NCI-H345 (cell line): ENCODE data around the gene SPTB.
"Not testable (repeated sequence)": the region's sequence is repeated elsewhere in the genome, so short reads cannot be mapped to it uniquely, and the experiment has no call there.

Source experiments
- DNase-seq: peaks from one replicate; lab custom pipeline; 2025; lab: John Stamatoyannopoulos, UW

Gene SPTB

GRCh38 chr14:64821651-64822050 lies 58.1 kb downstream of the SPTB start:
- DNase-seq: no peak

DNA sequence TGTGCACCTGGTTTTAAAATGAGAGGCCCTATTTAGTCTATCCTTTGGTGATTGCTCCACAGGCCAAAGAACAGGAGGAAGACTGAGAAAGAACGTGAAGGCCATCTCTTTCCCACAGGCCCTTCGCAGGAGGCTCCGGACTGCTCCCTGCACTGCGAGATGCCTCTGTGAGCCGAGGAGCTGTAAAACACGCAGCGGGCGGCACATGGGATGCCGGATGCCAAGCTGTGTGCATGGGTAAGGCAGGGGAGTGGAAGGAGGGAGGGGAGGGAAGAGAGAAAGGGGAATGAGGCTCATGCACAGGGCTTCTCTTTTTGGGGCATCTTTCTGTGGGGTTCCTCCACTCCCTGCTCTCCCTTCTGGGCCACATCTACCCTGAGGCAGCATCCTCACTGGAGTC lies 61.6 kb downstream of the SPTB start:
- no peak for DNase-seq

DNA sequence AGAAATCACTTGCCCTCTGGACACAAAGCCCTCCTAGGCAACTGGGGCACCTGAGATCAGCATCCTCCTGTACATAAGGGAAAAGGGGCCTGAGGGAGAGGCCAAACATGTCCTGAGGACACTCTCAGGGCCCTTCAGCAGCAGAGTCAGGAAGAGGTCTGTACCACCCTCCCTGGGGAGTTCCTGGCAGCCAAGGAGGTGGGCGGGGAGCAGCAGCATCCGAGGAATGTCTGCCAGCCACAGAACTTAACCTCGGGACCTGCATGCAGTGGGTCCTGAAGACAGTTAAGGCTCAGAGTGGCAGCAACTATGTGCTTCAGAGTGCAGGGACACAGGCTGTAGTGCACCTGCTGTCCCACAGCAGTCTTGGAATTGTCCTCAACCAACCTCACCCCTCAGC lies 62.1 kb downstream of the SPTB start:
- DNase-seq: no peak

- no peak for DNase-seq
Measured at GRCh38 chr14:64816221-64816783, 63.4 kb downstream of the SPTB start.

DNA sequence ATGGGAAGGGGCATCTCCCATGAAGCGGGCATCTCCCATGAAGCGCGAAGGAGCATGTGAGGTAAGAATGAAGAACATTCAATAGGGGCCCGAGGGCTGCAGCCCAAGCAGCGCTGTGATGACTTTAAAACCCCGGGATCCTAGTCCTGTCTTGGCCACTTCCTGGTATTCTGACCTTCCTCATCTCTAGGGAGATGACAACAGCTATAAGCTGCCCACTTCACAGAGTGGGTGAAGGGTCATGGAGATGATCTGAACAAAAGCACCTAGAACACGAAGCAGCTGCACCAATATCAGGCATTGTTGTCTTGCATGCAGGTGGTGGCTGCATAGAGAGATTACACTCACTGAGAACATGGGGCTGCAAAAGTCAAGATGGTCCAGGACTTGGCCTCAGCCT lies 64.5 kb downstream of the SPTB start:
- DNase-seq: peak; percentile 80

DNA sequence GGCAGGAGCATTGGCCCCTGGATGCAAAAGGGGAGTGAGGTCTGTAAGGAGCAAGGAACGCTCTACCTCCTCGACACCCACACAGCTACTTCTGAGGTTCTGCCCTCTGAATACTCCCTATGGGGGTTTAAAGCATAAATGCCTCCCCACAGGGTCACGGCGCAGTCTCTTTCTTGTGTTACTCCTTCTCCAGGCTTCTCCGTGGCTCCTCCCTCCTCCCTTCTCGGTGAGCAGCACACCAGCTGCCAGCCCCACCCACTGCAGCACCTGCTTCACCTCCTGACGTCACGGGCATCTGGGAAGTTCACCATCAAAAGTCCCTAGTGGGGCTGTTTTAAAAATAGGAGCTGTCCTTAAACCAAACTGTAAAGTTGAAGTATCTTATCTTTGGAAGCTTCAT lies 67.3 kb downstream of the SPTB start:
- peak; percentile 88 for DNase-seq

DNA sequence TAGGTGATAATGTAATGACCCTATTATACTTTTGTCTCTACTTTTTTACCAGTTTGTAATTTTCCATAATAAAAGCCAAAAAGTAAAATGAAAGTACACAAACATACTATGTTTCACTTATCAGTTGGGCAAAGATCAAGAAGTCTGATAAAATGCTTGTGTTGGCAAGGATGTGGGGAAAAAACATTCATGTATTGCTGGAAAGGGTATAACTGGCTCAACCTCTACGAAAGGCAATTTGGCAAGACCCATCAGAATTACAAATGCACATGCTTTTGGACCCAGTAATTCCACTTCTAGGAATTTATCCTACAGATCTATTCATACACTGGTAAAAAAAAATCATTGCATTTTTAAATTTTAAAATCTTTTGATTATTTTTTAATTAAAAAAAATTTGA lies 68.0 kb downstream of the SPTB start:
- no peak for DNase-seq

- no peak for DNase-seq
Measured at GRCh38 chr14:64808449-64808848, 71.3 kb downstream of the SPTB start.

- DNase-seq: no peak
Measured at GRCh38 chr14:64807551-64807950, 72.2 kb downstream of the SPTB start.

DNA sequence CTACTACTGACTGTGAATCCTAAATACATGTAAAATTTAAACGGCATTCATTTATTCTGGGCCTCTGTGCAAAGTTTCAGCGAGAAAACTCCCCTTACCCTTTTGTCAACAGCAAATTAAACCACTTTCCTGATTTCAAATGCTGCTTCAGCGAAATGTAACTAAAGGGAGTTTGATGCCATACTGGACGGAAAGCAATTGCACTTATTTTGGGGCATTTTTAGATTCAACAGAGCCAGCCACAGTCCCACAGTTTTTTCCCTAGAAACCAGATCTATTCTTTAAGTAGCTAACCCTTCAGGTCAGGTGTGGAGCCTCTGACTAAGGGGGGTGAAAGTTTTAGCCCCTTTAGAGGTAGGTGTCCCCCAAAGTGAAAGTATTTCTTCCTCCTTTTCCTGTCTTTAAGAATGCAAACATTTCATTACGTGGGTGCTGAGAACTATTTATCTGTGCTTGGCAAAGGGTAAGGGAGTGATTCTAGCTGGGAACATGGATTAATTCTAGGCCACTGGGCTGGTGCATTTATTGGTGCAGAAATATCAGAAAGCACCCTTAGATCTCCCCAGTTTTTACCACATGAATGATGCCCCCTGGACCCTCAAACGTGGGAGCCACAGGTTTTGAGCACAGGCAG lies 72.7 kb downstream of the SPTB start:
- DNase-seq: no peak

- DNase-seq: peak; percentile 25
Measured at GRCh38 chr14:64806202-64806861, 73.4 kb downstream of the SPTB start.

DNA sequence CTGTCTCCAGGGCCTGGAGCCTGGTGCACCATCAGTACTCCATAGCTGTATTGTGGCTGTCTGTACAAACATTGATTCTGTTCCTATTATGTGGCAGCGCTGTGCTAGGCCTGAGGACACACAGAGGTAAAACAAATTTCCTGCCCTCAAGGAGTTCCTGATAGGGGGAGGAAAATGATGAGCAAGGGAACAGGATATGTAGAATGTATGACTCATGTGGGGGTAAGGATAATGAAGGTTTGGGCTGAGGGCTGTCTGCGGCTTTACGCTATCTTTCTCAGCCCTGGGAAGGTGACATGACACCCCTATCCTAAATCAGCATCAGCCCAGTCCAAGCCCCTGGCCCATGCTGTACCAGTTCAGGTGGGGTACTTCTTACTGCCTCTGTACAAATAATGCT lies 74.1 kb downstream of the SPTB start:
- not testable (repeated sequence) for DNase-seq

GRCh38 chr14:64804754-64805260 lies 74.9 kb downstream of the SPTB start:
- no peak for DNase-seq

DNA sequence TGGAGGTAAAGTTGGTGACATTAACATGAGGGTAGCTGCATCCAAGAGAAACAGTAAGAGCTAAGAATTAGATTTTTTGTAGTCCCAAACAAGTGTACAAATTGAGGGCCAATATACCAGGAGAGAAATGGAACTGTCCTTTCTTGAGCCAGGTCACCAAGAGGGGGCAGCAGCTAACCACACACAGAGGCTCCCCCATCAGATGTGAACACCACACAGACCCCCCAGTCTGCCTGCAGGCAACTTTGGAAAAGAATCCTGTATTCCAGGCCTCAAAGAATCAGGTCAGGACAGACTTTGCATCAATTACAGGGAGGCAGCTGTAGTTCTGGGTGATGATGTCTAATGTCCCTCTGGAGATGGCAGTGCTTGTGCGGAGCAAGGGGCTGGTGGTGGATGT lies 77.9 kb downstream of the SPTB start:
- peak; percentile 7 for DNase-seq

- no peak for DNase-seq
Measured at GRCh38 chr14:64801046-64801445, 78.7 kb downstream of the SPTB start.

- peak; percentile 7 for DNase-seq
Measured at GRCh38 chr14:64800000-64800399, 79.7 kb downstream of the SPTB start.

- no peak for DNase-seq
Measured at GRCh38 chr14:64799555-64799954, 80.2 kb downstream of the SPTB start.

GRCh38 chr14:64796369-64796768 lies 83.3 kb downstream of the SPTB start:
- no peak for DNase-seq

GRCh38 chr14:64795921-64796320 lies 83.8 kb downstream of the SPTB start:
- DNase-seq: no peak

DNA sequence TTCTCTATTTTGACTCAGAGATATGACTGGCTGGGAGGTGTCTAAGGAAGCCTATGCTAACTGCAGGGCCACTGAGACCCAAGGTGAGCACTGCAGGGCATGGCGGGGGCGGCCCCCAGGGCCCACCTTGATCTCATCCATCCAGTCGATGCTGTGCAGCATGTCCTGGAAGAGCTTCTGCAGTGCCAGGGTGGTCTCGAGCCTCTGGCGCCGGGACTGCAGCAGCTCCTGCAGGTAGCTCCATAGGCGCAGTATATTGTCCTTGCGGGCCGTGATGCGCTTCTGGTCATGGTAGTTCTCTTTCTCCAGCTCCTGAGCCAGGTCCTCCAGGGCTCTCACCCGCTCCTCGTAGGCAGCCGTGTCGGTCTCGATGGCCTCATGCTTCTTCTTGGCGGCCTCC lies 84.5 kb downstream of the SPTB start:
- no peak for DNase-seq

DNA sequence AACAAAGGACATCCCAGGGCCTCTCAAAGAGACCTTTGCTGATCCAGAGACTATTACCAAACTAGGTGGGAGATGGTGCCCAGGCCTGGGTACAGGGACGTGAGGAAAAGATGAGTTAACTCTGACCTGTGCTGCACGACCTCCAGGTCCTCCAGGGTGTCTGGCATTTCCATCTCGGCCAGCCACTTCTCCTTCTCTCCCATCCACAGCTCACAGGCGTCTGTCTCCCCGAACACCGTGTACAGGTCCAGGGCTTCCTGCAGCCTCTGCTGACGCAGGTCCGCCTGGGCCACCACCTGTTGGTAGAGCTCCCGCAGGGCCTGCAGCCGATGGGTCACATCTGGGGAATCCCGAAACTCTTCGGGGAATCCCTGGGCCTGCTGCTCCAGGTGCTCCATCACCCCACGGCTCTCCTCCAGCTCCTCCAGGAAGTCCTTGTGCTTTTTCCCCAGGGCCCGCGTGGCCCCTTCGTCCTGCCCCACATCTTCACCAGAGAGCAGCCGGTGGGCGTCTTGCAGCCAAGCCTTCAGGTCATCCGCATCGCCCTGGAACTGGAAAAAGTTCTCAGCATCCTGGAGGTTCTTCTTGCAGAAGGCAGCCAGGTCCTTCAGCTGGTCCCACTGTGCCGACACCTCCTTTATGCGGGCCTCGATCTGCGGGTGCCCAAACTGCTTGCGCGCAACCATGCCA lies 86.7 kb downstream of the SPTB start:
- no peak for DNase-seq

DNA sequence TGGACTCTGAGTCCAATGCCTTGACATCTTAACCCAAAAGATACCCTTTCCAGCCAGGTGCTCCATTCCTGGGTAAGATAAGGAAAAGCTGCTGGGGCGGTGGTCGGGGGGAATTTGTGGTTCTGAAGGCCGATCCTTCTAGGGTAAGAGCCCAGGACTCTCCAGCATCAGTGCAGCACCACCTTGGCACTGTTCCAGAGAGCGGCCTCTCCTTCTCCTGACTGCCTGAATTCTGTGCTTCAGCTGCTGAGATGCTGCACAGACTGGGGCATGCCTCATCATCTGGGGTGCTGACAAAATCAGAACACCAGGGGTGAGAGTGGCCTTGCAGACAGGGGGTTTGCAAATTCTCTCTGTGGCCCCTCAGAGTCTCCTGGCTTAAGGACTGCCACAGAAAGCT lies 87.5 kb downstream of the SPTB start:
- DNase-seq: no peak

GRCh38 chr14:64790478-64790877 lies 89.2 kb downstream of the SPTB start:
- DNase-seq: no peak
